ENCODE measurements around the gene EFHD2. TPM values are rescaled to one million over a fixed set of nuclear protein-coding genes. Genes with fewer than 3 reads are reported as not detected.

EFHD2 gene
- total RNA-seq, 1 donor from 2014 or later = 6.5 TPM

GRCh38 chr1:15439325-15439724 is 29.6 kb downstream of the EFHD2 start:
- Mint-ChIP-seq H3K4me3 (no peak overlapping the region), H3K27ac (no peak overlapping the region), H3K9me3 (no peaks in the 10 kb centered on the region), H3K36me3 (no peaks in the 10 kb centered on the region), H3K4me1 (peaks cover 5% of the 10 kb centered on the region), H3K27me3 (ENCODE audit: insufficient read depth, low read depth) (peaks cover 7% of the 10 kb centered on the region)
- DNase-seq (ENCODE audit: low spot score) = no peak
- Histone ChIP-seq H3K79me2 (ENCODE audit: low read depth) (no peaks in the 10 kb centered on the region), H3K9me3 (ENCODE audit: low read depth) (no peaks in the 10 kb centered on the region), H3K4me3 (no peak overlapping the region), H3F3A (ENCODE audit: low read depth) (no peaks in the 10 kb centered on the region), H3K27me3 (no peaks in the 10 kb centered on the region), H3K27ac (no peak overlapping the region), H3K4me1 (no peaks in the 10 kb centered on the region), H3K9ac (no peak overlapping the region), H4K20me1 (ENCODE audit: low read depth) (no peaks in the 10 kb centered on the region), H2AFZ (replicated peaks) (no peak overlapping the region), H3K36me3 (no peaks in the 10 kb centered on the region), H3K4me2 (no peak overlapping the region)
- TF ChIP-seq CTCF (IDR thresholded peaks at IDR 0.05) (no peak), EZH2phosphoT487 (IDR thresholded peaks at IDR 0.05) (no peak), EZH2 (IDR thresholded peaks at IDR 0.05) (no peak)

GRCh38 chr1:15440357-15440756 is 30.7 kb downstream of the EFHD2 start:
- Mint-ChIP-seq H3K4me1 (peaks cover 7% of the 10 kb centered on the region), H3K4me3 (no peak overlapping the region), H3K36me3 (no peaks in the 10 kb centered on the region), H3K27me3 (ENCODE audit: insufficient read depth, low read depth) (peaks cover 10% of the 10 kb centered on the region), H3K9me3 (no peaks in the 10 kb centered on the region), H3K27ac (no peak overlapping the region)
- no peaks in the 10 kb centered on the region for H3K27me3 ChIP-seq
- TF ChIP-seq EZH2 (IDR thresholded peaks at IDR 0.05) = no peak
- TF ChIP-seq EZH2phosphoT487 (IDR thresholded peaks at IDR 0.05) = no peak
- TF ChIP-seq CTCF (IDR thresholded peaks at IDR 0.05) = no peak
- H4K20me1 ChIP-seq (ENCODE audit: low read depth) = no peaks in the 10 kb centered on the region
- no peak overlapping the region for H3K4me2 ChIP-seq
- no peak overlapping the region for H3K9ac ChIP-seq
- H3K27ac ChIP-seq = no peak overlapping the region
- no peaks in the 10 kb centered on the region for H3F3A ChIP-seq (ENCODE audit: low read depth)
- H3K4me1 ChIP-seq = no peaks in the 10 kb centered on the region
- H3K4me3 ChIP-seq = no peak overlapping the region
- H3K36me3 ChIP-seq = no peaks in the 10 kb centered on the region
- no peaks in the 10 kb centered on the region for H3K79me2 ChIP-seq (ENCODE audit: low read depth)
- DNase-seq (ENCODE audit: low spot score) = no peak
- no peak overlapping the region for H2AFZ ChIP-seq (replicated peaks)
- H3K9me3 ChIP-seq (ENCODE audit: low read depth) = no peaks in the 10 kb centered on the region

GRCh38 chr1:15441247-15441646 is 31.6 kb downstream of the EFHD2 start:
- H3K36me3 Mint-ChIP-seq = no peaks in the 10 kb centered on the region
- H2AFZ ChIP-seq (replicated peaks) = no peak overlapping the region
- no peaks in the 10 kb centered on the region for H3F3A ChIP-seq (ENCODE audit: low read depth)
- H3K4me3 Mint-ChIP-seq = no peak overlapping the region
- TF ChIP-seq EZH2phosphoT487 (IDR thresholded peaks at IDR 0.05) = no peak
- no peak overlapping the region for H3K4me3 ChIP-seq
- no peaks in the 10 kb centered on the region for H3K9me3 Mint-ChIP-seq
- H3K4me1 ChIP-seq = no peaks in the 10 kb centered on the region
- H3K4me2 ChIP-seq = no peak overlapping the region
- no peak overlapping the region for H3K9ac ChIP-seq
- no peak overlapping the region for H3K27ac ChIP-seq
- no peak for DNase-seq (ENCODE audit: low spot score)
- H3K79me2 ChIP-seq (ENCODE audit: low read depth) = no peaks in the 10 kb centered on the region
- no peaks in the 10 kb centered on the region for H4K20me1 ChIP-seq (ENCODE audit: low read depth)
- no peaks in the 10 kb centered on the region for H3K27me3 ChIP-seq
- H3K36me3 ChIP-seq = no peaks in the 10 kb centered on the region
- H3K27ac Mint-ChIP-seq = no peak overlapping the region
- H3K27me3 Mint-ChIP-seq (ENCODE audit: insufficient read depth, low read depth) = peaks cover 17% of the 10 kb centered on the region
- H3K4me1 Mint-ChIP-seq = peaks cover 7% of the 10 kb centered on the region
- H3K9me3 ChIP-seq (ENCODE audit: low read depth) = no peaks in the 10 kb centered on the region

GRCh38 chr1:15442119-15442518 is 32.4 kb downstream of the EFHD2 start:
- Mint-ChIP-seq H3K4me1 (peaks cover 5% of the 10 kb centered on the region), H3K36me3 (no peaks in the 10 kb centered on the region), H3K27me3 (ENCODE audit: insufficient read depth, low read depth) (peaks cover 16% of the 10 kb centered on the region), H3K9me3 (no peaks in the 10 kb centered on the region), H3K4me3 (no peak overlapping the region), H3K27ac (no peak overlapping the region)
- Histone ChIP-seq H3K9me3 (ENCODE audit: low read depth) (no peaks in the 10 kb centered on the region), H2AFZ (replicated peaks) (no peak overlapping the region), H3F3A (ENCODE audit: low read depth) (no peaks in the 10 kb centered on the region), H3K9ac (no peak overlapping the region), H4K20me1 (ENCODE audit: low read depth) (no peaks in the 10 kb centered on the region), H3K4me1 (no peaks in the 10 kb centered on the region), H3K4me3 (no peak overlapping the region), H3K36me3 (no peaks in the 10 kb centered on the region), H3K27ac (no peak overlapping the region), H3K79me2 (ENCODE audit: low read depth) (no peaks in the 10 kb centered on the region), H3K27me3 (no peaks in the 10 kb centered on the region), H3K4me2 (no peak overlapping the region)
- TF ChIP-seq CTCF (IDR thresholded peaks at IDR 0.05) (no peak), EZH2 (IDR thresholded peaks at IDR 0.05) (no peak), EZH2phosphoT487 (IDR thresholded peaks at IDR 0.05) (no peak)
- no peak for DNase-seq (ENCODE audit: low spot score)
